Renal cortex interstitium (tissue), 11 donors: ENCODE data around the gene FBXO22. TPM values are rescaled to one million over a fixed set of nuclear protein-coding genes. Genes with fewer than 3 reads are reported as not detected.
"Not testable (repeated sequence)": the region's sequence is repeated elsewhere in the genome, so short reads cannot be mapped to it uniquely, and the experiment has no call there.

Experiments used
- DNase-seq, 11 donors: peaks; one replicate each; pipeline ENCODE4 v3.0.0-alpha.2; 2013; ENCODE audit warnings: low read depth in 9 of 11, low spot score in 4 of 11; ENCODE audit errors: extremely low read depth in 1 of 11
- polyA plus RNA-seq, 3 donors: library from polyadenylated mRNA; unstranded; fragments of 120-200 nt; gene quantifications; one replicate each; pipeline ENCODE4 v1.2.1, GENCODE V29; 2013; ENCODE audit not compliant: insufficient read length in 3 of 3

The FBXO22 gene
- polyA plus RNA-seq, 3 donors, result 44.0 to 51.2 (median 47.3) TPM

DNA sequence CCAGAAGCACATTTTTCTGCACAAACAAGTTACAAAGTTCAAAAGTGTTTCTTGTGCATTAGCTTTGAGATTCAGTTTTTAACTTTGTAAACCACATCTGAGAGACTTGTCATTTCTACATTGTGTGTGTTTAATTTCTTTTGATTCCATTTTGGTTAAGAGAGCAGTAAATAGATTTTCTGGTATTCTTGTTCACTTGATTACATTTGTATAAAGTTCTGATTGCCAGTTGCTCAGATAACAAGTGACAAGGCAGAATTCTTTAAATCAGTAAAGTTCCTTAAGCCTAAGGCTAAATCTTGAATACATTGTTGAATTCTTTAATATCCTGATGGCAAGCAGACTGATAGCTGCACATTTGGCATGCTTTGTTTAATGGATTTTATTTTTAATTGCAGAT, 3.1 kb upstream of the FBXO22 start:
- no peak for DNase-seq

DNA sequence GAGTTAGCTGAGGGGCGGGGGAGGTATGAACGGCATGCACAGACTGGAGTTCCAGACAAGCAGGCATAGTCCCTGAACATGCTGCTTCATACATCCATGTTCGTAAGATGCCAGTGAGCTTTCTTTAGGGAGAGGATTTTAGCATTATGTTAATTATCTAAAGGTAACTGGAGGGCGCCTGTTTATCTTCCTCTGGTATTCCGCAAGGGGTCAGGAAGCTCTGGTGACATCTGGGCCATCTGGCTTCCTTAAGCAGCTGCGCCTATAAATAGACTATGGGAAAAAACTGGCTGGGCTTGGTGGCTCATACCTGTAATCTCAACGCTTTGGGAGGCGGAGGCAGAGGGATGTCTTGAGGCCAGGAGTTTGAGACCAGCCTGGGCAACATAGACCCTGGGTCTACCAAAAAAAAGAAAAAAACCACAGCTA, 1.5 kb upstream of the FBXO22 start:
- DNase-seq, result peak in 2 of 11 donors; percentile 10 to 21

DNA sequence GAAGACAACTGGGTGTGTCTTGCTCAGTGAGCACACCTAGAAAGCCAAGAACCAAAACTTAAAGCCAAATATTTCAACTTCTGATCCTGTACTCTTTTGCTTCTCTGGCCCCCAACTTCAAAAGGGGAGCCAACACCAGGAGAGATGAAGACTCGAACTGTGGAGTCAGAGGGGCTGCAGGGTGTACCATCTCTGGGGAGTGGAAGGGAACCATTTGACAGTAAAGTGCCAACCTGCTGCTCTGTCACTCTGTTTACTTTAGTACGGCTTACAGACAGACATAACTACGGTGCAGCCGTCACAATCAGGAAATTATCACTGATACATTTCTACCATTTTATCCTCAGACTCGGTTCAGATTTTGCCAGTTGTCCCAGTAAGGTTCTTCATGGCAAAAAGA, 1.6 kb downstream of the FBXO22 start:
- no peak for DNase-seq

DNA sequence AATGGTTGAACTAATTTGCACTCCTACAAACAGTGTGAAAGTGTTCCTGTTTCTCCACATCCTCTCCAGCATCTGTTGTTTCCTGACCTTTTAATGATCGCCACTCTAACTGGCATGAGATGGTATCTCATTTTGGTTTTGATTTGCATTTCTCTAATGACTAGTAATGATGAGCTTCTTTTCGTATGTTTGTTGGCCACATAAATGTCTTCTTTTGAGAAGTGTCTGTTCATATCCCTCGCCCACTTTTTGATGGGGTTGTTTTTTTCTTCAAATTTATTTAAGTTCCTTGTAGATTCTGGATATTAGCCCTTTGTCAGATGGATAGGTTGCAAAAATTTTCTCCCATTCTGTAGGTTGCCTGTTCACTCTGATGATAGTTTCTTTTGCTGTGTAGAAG, 6.7 kb downstream of the FBXO22 start:
- not testable (repeated sequence) for DNase-seq

DNA sequence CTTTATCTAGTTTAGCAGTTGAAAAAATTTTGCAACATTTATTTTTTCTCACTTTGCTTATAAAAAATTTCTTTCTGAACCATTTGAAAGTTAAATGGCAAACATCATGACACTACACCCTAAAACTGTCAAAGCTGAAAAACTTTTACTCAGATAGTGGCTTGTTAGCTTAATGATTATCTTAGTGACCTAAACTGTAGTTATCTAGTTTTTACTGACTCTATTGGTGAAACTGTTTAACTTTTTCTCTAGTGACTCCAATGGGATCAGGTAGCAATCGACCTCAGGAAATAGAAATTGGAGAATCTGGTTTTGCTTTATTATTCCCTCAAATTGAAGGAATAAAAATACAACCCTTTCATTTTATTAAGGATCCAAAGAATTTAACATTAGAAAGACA, 13.3 kb downstream of the FBXO22 start:
- DNase-seq, result no peak

DNA sequence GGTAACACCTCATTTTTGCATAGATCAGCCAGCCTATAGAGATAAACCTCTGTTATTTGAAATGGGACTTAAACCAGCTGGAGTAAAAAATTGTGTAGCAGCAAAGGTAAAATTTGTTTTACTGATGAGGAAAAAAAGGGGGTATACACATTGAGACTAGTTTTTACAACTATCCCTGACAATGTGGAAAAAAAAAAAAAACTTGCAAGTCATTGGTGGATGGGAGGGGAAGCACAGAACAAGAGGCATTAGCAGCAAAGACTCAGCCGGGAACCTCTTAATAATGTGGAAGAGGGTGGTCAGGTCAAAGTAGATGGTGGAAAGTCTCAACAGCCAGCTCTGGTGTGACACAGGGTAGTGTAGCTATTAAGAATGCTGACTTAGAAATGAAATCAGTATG, 14.5 kb downstream of the FBXO22 start:
- DNase-seq, result no peak

DNA sequence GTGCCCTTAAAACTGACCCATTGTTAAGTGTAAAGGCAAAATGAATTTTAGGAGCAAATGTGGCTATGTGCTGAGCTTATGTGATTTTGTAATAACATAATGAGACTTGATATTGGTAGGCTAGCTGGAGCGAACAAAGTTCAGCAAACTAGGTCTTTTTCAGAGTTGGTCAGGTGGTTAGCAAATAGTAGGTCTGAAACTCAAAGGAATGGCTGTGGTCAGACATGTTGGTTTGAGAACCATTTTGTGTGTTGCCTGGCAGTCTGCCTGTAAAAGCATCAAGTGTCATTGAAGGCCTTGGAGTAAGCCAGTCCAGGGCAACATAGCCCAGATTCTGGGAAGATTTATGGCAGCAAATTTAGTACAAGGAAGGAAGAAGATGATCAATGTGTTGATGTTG, 16.4 kb downstream of the FBXO22 start:
- DNase-seq, result no peak

DNA sequence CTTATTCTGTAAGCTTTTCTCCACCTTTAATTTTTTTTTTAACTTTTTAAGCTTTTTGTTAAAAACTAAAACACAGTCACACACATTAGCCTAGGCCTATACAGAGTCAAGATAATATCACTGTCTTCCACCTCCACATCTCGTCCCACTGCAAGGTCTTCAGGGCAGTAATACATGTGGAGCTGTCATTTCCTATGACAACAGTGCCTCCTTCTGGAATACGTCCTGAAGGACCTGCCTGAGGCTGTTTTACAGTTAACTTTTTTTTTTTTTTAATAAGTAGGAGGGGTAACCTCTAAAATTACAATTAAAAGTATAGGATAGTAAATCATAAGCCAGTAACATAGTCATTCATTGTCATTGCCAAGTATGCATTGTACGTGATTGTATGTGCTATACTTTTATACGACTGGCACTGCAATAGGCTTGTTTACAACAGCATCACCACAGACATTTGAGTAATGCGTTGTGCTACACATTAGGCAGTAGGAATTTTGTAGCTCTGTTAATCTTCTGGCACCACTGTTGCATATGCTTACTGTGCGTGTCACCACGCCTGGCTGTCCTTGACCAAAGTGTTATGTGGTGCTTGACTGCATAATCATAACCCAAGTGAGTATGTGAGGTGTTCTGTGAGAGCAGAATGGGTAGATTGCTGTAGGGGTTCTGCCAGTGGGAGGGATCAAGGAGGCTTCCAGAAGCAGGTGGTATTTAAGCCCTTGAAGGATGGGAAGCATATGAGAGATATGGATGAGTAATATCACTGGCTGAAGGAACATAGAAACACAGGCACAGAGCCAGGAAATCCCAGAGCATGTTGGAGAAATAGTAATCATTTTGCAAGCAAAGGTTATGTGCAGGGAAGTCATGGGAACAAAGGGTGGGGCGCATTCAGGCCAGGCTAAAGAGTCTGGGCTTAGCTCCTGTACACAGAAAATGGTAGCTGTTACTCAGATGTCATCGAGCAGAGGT, 18.3 kb downstream of the FBXO22 start:
- DNase-seq, result peak in 3 of 11 donors; percentile 12 to 29 (median 22)

DNA sequence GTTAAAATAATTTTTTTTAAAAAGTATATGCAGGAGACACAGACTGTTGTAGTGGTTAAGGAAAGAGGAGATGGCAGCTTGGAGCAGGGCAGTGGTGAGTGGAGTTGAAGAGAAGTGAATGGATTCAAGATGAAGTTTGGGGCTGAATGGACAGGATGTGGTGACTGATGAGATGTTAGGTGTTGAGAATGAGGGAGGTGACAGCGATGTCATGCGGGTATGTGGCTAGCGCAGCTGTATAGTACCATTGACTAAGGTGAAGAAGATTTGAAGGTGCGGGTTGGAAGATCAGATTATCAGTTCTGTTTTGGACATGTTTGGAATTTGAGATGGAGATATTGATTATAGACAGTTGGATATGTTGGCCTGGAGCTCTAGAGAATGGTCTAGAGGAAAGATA, 20.1 kb downstream of the FBXO22 start:
- no peak for DNase-seq

DNA sequence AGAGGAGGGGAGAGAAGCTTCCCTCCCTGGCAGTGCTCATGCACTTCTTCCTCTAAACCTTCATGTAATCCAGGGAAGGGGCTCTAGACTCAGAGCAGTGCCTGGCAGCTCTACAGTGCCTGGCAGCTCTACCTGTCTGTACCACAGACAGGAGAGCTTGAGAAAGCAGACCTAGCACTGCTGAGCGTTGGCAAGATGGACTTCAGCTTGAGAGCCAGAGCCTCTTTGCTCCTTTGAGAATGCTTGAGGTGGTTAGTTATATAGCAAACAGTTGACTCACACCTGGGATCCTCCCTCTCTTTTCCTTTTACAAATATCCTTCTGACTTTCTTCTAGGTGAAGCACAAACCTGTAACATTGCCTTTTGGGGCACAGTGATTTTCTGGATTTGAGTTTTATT, 20.9 kb downstream of the FBXO22 start:
- no peak for DNase-seq

DNA sequence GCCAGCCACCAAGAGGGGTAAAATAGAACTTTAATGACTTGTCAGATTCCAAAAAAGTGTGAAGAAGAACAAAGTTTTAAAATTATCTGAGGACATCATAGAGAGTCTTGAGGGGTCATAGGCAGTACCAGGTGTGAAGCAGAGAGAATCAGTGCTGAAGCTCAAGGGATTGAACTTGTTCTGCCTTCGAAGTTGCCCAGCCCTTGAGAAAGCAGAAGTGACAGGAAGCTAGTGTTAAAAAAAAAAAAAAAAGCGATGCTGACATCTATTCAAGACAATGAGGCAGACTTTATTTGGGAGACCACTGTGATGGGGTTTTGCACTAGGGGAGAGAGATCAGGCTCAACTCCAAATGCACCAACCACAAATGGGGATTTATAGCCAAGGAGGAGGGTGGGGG, 21.8 kb downstream of the FBXO22 start:
- no peak for DNase-seq

DNA sequence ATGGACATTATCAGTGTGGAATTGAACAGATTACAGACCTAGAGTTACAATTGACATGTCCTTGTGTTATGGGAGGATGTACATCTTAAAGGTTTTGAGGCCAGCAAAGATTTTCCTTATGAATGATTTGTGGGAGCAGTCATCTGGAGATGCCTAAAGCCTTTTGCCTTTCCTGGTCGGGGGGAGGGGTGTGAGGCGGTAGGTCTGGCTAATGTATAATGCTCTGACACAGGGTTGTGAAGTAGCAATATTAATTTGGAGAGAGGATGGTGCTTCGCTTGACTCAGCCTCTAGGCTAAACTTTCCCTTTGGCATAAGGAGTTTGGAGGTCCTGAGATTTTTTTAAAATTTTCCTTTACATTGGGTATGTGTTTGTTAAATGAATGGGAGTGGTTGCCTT, 23.3 kb downstream of the FBXO22 start:
- no peak for DNase-seq

DNA sequence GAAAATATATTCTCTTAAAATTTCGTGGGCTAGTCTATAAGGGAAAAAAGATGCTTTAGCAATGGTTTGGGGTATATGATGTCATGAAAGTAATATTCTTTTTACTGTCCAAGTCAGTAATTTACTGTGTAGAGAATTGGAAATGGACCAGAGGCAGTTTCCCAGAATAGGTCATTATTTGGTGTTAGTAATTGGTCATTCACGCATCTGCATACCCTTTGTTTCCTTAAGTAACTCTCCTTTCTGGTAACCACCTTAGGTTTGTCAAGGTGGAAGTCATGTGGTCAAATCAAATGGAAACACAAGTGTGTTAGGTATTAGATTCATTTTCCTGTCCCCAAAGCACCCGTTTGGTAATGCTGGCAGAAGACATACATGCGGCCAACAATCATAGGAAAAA, 23.9 kb downstream of the FBXO22 start:
- no peak for DNase-seq

DNA sequence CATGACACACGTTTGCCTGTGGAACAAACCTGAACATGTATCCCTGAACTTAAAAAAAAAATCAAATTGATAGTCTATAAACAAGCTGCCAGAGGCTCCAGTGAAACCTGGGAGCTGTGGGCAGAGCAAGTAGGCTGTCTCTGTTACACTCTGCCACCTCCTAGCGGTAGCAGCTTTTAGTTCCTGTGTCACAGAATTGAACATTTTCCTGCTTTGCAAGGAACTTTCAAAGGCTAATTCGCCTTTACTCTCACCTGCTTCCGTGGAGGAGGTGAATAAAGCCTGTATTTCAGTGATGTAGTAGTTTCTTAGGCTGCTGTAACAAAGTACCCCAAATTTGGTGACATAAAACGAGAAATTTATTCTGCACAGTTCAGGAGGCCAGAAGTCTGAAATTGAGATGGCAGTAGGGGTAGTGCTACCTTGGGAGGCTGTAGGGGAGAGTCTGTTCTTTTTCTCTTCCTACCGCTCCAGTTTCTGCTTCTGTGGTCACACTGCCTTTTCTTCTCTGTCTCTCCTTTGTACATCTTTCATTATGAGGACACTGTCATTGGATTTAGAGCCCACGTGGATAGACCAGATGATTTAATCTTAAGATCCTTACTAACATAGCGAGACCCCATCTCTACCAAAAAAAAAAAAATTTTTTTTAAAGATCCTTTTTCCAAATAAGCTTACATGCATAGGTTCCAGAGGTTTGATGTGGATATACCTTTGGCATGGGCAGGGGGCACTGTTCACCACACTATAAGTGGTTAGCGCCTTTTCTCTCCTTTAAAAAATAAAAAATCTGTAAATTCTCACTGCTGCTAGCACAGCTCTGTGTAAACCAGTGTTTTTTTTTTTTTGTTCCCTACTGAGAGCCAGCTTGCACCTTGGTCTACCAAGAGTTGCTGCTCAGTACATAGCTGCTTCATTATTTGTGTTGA, 25.3 kb downstream of the FBXO22 start:
- peak in 9 of 11 donors; percentile 17 to 40 (median 29) for DNase-seq

DNA sequence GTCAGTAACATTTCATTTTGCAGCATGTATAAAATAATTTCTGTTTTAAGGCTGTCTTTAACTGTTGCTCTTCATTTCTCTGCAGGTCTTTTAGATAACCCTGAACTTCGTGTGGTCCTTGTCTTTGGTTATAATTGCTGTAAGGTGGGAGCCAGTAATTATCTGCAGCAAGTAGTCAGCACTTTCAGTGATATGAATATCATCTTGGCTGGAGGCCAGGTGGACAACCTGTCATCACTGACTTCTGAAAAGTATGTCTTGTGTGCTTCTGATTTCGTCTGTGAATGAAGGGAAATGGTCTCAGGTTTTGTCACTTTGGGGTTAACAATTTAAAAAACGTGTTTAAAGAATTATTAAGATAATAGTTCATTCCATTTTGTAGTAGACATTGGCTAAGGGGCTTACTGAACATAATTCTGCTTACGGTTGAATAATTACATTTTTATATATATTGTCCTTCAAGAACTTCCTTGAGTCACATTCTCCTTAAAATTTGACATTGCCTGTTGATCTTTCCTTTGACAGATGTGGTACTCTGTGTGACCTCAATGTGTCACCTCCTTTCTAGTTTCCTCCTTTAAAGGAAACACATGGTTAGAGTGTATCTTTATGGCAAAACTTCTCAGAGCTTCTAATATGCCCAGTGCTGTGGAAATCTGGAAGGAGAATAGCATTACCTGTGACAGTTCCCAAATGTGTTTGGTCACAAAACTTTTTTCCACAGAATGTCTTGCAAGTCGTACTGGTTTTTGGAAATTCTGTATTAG, 26.3 kb downstream of the FBXO22 start:
- DNase-seq, result no peak

DNA sequence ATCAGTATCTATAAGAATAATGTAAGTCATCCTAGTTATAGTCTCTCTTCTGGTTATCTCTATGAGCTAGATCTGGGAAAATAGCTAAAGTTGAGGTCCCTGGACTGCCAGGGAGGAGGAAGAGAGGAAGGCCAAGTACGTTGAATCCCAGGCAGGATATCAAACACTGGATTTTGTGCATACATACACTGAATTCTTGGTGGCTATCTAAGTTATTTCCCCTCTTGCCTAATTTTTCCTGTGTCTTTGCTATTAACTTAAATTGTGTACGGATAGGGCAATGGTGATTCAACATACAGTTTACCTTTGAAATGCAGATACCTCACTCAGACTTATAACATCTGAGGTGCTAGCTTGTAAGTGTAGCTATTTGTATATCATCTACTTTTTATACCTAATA, 27.2 kb downstream of the FBXO22 start:
- DNase-seq, result no peak

DNA sequence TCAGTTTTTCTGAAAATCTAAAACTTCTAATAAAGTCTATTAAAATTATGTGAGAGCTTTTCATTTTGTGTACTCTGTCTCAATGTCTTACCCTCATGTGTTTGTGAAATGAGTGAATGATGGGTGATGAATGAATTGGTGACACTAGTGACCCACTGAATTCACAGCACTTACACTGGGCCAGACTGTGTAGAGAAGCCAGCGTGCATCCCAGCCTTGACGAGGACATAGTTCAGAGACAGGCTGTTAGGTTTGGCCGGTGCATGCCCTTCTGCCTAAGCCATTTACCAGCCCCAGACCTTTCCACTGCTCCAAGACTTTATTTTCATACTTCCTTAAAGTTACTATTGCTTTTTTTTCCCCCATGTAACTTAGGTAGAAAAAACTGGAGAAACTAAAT, 38.8 kb downstream of the FBXO22 start:
- no peak for DNase-seq

DNA sequence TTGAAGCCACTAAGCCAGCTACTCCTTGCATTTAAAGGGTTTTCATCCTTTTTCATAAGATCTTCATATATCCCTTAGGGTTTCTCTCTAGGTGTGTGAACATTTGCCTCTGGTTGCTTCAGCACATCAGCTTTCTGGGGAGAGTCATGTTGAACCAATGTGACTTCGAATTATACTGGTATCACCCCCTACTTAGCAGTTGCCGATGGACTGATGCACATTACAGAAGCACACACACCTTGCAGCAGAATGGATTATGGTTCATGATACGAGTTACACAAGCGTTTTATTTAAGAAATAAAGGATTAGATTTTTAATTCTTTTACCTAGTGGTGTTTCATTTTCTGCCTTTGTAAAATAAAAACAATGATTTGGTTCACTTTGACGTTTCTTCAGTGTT, 39.6 kb downstream of the FBXO22 start:
- DNase-seq, result no peak

DNA sequence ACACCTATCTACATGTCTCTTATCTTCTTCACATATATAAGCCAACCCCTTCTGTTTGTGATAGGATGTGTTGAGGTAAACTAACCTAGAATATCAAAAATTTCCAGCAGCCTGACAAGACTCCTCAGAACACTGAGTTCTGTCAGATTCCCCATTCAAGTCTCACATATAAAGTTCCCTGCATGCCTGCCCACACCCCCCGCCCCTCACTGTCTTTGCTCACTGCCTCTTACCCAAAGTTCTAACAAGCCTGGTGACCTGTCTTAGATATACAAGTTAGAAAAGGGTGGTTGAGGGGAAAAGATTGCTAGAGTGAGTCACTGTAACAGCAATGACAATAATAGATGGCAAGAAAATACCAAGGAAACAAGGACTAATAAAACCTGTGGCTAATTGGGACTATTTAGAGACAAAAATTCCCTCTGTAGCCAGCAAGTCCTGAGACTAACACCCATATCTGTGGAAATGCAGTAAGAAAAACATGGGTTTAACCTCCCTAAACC, 40.1 kb downstream of the FBXO22 start:
- DNase-seq, result no peak
